NCI-H2107 treated with DMSO at 0.1 percent for 48 hours (cell line): ENCODE data around the gene FOXP1.

ENCODE experiments used
- DNase-seq: peaks from one replicate; lab custom pipeline; 2025; ENCODE audit not compliant: unreplicated experiment; lab: John Stamatoyannopoulos, UW

FOXP1 gene

DNA sequence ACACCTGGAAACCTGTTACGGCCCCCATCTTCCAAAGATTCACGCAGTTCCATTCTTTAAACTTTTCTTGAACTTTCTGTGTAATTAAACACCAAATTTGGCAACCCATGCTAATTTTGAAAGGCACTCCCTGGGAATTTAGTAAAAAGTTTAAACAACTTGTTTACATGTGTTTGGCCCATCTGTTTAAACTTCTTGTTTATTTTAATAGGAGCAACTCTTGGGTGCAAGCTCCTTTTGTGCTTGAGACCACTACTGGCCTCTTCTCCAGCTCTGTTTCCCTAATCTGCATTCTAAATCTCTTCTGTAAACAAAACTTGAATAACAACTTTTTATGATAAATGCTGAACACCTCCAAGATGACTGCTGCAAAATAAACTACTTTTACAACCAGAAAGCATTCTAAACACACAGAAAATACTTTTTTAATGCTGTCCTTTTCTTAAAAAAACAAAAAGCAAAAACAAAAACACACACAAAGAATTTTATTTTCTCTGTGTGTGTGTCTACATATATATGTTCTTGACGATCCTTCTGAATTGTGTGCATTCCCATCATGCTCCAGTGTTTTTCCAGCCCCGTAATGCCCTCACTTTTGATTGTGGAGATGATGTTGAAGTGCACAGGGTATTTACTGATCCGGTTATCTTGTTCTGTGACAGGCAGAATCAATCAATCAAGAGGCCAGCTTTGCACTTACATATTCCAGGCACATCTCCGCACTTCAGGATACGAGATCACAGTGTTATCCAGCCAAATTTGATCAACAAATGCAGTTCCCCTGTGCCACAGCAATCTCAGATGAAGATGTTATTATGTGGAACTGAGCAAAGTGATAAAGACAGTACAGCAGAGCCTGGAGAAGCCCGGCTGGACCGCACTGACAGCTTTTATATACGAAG lies 416.9 kb downstream of the FOXP1 start:
- DNase-seq, result no peak

DNA sequence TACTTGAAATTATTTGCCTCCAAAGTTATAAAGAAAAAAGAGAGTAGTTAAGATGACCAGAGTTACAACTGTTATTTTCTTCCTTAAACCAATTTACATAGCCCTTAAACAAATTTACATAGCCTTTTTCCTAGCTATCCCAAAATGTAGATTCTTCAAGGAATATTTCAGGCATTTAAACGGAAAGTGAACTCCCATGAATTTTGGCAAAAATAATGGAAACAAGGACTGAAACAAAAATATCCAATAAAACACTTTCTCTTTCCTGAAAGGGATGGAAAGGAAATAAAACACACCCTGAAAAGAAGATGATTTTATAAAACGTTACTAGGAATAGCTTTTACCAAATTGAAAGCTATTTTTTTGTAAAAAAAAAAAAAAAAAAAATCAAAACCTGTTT lies 418.6 kb downstream of the FOXP1 start:
- DNase-seq, result no peak

DNA sequence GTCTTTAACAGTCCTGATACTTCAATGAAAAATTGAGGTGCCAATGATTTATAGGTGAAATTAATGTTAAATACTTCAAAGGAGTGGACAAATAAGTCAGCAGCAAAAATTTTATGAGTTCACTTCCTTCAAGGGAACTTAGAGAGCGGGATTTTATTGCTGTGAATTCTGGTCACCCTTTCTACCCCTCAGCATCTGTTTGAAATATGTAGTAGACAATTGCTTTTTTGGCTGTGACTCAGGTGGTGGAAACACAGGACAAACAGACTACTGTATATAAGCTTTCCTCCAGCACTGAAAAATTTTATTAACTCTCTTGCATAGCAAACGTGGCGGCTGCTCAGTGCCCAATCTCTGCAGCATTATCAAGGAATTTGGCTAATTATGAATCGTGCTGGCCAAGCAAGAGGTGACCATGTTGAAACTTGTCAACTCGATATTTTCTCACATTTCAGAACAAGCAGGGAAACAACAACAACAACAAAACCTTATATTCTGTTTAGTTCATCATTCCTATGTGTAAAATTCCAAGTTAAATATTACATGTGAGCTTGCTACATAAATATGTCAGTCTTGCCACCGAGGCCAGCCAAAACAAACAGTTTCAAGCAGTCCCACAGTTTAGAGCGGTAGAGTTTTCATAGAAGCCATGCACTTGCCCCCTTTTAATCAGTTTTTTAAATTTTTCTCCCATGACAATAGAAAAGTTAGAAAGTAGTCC lies 420.2 kb downstream of the FOXP1 start:
- DNase-seq, result no peak

DNA sequence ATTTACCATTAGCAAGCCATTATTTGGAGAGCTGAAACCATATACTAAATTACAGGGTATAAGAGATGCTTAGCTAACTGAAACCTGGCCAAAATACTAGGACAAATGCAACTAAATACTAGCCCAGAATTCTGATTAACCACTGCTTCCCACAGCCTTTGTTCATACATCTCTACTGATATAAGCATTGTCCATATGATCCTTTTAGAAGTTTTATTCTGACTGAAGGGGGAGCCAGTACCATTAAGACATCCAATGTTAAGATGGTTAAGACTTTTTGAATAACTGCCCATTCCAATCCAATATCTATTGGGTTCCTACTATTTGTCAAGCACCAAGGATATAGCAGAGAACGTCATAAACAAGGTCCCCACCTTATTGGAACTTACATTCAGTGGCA lies 421.3 kb downstream of the FOXP1 start:
- no peak for DNase-seq

DNA sequence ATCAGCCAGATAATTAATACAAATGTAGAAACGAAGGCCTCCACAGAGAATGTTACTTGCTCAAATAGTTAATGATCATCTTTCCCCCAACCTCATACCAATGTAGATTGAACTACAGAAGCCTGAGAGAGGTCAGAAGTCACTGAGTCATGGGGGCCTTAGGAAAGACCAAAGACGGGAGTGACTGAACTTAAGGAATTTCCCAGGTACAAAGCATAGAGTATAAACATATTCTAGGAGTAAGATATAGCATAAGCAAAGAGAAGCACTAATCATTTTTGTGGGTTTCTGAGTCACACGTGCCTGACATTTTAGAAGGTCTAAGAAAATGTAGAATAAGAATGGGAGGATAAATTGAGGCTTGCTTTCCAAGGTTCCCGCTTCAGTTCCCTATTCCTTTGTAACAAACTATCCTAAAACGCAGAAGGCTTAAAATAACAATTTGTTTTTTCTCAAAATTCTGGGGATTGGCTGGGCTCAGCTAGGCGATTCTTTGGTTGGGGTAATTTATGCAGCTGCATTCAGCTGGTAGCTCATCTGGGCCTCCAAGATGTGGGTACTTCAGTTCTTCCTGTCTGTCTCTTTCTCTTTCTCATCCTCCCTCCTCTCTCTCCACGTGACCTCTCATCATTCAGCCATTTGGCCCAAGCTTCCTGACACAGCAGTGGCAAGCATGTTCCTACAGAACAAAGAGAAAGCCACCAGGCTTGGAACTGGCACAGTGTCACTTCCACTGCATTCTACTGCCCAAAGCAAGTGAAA lies 422.6 kb downstream of the FOXP1 start:
- no peak for DNase-seq

DNA sequence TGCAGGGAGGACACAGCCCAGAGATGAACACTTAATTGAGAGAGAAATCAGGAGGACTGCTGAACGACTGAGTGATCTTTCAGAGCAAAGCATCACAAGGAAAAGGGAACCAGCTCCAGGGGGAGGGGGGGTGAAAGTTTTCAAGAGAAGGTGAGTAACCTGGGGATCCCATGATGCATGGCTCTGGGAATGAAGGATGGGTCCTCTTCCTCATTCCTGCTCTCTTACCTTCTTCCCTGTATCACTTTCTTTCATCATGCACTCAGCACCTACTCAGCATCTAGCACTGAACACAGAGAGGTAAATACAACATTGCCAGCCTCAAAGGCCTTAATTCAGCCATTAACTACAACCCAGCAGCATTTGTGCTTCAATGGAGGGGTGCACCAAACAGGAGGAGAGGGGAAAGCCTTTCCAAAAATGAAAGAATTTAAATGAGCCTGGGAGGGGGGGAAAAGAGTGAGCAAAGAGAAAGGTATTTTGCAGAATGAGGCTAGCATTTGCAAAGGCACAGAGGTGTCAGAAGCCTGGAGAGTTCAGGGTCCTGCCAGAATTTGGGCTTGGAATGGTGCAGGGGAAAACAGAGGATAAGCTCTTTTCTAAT lies 427.4 kb downstream of the FOXP1 start:
- no peak for DNase-seq

DNA sequence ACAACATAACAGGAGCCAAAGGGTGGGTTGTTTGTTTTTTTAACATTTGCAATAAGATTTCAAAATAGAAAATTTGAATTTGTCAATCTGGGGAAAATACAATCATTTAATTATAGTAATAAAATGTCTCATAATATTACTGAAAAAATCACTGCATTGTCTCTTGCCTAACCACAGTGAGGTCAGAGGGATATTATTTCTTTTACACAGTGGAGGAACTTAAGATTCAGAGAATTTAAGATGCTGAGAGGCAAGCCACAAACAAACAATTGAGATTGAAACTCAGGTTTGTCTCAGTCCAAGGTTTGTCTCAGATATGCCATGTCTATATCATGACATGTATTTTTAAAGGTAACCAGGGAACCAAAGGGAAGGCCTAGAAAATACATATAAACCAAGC lies 428.7 kb downstream of the FOXP1 start:
- no peak for DNase-seq

DNA sequence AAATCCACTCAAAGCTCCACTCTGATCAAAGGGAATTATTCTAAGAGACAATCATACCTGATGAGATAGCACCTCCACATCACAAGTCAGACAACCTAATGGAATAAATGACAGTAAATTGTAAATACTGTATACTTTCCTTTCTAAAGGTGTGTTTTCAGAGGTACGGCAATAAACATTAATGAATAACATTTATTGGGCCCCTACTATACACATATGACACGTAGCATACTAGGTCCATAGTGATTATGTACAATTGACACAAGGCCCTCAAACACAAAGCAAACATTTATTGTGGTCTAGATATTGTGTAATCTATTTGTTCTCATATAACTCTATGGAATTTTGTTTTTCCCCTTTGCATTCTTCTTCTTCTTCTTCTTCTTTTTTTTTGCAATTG lies 429.8 kb downstream of the FOXP1 start:
- DNase-seq, result no peak

DNA sequence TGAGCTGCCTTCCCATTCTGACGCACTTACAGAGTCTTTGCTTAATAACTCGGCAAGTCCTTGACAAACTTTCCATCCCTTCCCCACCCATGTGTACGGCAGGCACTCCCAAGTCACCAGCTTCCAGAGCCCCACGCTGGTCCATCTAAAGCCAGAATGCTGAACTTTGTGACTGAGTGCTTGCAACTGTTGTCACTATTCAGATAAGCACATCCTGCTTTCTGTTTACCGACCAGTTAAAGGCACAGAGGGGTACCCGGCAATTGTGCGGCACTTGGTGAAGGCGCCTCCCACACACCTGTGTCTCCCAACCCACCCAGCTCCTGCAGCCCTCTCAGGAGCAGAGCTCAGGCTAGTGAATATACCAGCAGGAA lies 430.6 kb downstream of the FOXP1 start:
- no peak for DNase-seq

DNA sequence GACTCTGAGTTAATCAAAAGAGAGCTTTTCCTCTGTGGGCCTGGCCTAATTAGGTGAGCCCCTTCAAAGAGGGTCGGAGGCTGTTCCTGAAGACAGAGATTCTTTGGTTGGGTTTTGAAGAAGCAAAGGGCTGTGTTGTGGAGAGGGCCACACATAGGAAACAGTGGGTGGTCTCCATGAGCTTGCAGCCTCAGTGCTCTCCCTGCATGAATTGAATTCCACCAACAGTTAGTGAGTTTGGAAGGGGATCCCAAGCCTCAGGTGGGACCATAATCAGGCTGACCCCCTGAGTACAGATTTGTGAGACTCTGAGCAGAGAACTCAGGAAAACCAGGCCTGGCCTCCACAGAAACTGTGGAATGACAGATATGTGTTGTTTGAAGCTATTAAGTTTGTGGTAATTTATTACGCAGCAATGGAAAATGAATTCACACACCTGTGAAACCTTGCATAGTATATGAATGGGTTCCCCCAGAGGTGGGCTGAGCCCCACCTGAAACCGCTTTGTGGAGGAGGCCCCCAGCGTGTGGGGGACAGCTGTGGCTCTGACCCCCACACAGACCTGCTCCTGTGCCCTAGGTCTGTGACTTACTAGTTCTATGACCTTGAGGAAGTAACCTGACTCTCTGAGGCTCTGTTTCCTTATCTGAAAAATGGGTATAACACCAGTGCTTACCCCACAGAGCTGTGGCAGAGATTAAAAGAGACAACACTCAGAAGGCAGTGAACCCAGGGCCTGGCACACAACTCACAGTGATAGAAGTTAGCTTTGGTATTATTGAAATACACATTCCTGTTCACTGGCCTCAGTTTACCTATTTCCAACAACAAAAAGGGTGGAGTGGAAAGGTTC lies 431.3 kb downstream of the FOXP1 start:
- DNase-seq, result no peak

DNA sequence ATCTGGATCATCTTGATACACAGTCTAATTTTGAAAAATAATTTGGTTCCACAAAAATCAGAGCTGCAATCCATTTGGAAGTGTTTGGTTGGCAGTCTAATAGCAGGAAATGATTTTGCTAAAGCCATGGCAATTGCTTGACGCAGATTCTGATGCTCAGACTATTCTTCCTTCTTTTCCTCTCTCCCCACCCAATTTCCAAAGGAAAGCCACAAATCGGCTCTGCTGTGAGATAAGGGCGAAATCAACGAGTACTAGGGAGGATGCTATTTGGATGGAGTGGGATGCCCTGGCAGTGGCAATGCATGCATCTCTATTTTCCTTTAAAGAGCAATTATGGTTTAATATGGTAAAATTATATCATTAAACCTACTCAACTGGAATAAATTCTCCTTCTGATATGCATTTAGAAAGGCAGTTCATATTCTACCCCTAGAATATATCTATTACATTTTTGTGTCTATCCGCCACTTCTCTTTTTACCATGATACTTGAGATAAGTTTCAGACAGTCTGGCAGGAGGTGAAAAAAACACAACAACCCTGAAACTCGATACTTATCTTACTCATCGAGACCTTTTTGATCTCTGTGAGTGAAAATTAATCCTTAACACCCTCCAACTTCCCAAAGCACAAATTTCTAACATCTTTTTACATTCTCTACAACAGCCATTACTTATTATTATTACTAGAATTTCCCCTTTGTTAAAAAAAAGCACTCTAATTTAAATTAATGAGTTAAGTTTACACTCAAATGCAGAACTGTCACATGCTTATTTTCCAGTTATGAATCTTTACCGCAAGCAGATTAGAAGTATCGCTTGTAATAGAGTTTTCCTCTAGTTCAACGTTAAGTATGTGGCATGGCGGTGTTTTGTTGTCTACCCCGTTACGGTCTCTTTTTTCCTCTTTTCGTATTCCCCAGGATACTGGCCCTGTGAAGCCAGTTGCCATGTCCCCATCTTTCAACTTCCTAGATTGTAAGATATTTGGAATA lies 433.3 kb downstream of the FOXP1 start:
- DNase-seq, result peak; percentile 2

DNA sequence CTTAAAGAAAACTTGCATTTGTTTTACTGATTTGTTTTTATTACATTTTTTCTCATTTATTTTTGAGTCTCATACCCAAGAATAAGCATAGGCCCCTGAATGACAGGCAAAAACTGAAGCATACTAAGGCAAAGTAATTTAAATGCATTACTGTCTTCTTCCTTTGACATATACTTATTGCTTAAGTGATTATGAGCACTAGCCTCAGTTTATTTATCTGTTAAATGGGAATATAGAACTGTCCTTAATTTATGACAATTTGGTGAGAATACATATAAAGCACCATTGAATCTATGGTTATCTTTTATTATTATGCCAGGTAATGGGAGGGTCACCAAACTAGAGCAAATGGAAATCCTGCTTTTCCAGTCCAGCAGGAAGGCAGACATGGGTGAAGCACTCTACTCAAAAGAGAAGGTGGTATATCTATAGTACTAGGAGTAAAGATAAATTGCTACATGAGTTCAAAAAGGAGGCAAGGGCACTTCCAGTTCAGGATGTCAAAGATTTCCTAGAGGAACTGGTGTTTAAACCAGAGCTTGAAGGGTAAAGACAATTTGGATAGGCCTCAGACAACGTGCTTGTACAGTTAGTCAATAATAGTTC lies 435.0 kb downstream of the FOXP1 start:
- no peak for DNase-seq

DNA sequence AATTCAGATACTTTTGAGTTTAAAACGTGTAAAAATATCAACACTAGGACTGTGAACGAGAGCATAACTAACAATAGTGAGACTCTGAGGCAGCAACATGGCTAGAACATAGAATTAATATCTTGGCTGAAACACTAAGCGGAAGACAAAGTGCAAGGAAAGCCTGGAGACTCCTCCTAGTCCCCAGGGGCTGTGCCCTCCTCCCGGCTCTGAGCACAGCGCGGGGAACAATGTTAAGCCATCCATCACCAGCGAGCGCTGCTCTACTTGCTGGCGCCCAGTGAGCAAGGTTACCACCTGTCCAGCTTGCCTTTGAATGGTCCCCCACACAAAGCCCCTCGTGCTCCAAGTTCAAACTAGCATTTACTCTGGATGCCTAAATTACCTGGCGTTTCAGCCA lies 436.9 kb downstream of the FOXP1 start:
- DNase-seq, result no peak

DNA sequence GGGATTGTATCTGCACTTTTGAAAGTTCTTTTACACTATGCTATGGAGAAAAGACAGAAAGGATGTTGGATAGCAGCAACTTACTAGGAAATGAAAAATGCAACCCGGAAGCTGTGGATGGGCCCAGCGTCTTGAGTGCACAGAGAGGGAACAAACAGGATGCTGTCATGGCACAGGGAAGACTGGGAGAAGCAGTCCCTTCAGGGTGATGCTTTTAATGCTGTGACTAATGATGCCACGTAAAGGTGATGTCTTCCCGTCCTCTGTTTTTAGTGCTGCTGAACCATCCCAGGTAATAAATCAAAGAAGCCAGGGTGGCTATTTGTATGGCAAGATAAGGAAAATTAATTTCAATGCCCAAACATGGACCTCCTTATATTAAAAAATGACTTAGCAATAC lies 437.6 kb downstream of the FOXP1 start:
- DNase-seq, result no peak

DNA sequence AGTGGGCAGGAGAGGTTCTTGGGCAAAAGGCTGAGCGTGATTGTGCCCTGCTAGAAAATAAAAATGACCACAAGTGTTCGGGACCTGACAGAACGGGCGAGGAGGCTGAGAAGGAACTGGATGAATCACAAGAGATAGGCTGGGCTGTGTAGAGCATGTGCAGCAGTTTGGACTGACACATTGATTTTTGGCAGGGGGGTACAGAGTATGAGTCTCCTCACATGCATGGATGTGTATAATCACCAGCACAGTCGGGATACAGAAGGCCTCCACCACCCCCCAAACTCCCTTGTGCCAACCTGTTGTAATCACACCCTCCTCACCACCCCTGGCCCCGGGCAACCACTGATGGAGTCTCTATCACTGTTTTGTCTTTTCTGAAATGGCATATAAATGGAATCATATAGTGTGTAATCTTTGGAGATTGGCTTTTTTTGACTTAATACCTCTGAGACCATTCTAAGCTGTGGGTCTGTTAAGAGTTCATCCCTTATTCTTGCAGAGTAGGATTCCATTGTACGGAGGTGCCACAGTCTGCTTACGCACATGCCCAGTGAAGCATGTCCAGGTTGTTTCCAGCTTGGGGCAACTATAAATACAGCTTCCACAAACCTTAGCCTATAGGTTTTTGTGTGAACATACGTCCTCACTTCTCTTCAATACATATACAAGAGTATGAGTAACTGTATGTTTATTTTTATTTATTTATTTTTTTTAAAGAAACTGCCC lies 438.8 kb downstream of the FOXP1 start:
- DNase-seq, result no peak

DNA sequence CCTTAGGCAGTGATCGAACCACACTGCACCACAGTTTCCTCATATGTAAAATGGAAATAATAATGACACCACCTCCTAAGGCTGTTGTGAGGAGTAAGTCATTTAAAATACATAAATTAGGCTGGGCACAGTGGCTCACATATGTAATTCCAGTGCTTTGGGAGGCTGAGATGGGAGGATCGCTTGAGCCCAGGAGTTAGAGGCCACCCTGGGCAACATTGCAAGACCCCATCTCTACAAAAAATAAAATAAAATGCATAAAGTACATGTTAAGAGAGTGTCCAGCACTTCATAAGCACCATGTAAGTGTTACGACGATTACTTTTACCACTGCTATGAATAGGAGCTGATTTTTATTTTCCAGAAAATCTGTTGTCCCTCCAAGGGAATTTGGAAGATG lies 440.0 kb downstream of the FOXP1 start:
- no peak for DNase-seq

DNA sequence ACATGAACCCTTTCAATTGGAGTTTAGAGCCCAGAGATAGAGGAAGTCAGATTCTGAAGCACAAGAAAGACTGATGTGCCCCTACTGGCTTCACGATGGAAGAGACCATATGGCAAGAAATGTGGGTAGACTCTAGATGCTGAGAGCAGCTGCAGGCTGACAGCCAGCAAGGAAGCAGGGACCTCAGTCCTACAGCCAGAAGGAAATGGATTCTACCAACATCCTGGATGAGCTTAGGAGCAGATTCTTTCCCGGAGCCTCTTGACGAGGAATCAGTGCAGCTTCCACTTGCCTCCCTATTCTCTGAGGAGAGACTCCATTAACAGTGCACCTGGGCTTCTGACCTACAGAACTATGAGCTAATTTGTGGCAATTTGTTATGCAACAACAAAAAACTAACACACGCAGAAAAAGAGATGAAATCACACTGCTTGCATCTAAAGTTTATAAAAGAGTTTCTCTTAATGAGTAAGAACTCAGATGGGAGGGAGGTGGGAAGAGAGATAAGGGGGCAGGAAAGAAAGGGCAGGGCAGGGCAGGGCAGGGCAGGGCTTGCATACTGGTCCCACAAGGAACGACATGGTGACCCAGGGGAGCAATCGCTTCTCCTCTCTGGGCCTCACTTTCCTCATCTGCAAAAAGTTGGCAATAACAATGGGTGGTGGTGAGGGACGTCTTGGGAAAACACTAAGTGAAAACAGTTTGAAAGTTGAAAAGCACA lies 440.9 kb downstream of the FOXP1 start:
- DNase-seq, result no peak

DNA sequence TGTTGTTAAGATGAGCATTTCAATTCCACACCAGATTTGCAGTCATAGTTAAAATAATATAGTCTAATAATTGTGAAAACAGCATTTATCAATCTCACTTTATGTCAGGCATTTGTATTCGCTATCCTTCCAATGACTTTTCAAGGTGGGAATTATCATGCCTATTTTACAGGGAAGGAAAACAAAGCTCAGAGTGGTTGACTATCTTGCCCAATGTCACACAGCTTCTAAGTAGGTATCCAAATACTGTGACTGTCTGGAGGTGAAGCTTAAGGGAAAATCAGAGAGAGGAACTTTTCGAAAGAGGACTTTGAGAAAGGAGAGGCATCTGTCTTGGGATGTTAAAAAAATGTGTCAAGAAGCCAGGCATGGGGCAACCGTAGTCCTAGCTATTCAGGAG lies 443.1 kb downstream of the FOXP1 start:
- DNase-seq, result no peak
